Mammary epithelial cell (primary cell): ENCODE data around the gene ZDHHC4.

Experiments
- EZH2 ChIP-seq: IDR thresholded peaks from 2 replicates; pipeline ENCODE4 v1.6.1; 2012; ENCODE audit warnings: low read length, inconsistent platforms, borderline replicate concordance
- TF ChIP-seq, protein P1 (sequence below), 2 donors: IDR thresholded peaks in 1 of 2; conservative IDR thresholded peaks in 1 of 2; 2 replicates each; pipeline ENCODE4 v1.5.1; 2011 to 2012; ENCODE audit warnings: inconsistent platforms in 2 of 2, low read length in 2 of 2, mild to moderate bottlenecking in 2 of 2, control low read depth in 1 of 2, low read depth in 1 of 2; ENCODE audit not compliant: insufficient read depth in 1 of 2; ENCODE audit errors: extremely low read depth in 1 of 2

DNA sequence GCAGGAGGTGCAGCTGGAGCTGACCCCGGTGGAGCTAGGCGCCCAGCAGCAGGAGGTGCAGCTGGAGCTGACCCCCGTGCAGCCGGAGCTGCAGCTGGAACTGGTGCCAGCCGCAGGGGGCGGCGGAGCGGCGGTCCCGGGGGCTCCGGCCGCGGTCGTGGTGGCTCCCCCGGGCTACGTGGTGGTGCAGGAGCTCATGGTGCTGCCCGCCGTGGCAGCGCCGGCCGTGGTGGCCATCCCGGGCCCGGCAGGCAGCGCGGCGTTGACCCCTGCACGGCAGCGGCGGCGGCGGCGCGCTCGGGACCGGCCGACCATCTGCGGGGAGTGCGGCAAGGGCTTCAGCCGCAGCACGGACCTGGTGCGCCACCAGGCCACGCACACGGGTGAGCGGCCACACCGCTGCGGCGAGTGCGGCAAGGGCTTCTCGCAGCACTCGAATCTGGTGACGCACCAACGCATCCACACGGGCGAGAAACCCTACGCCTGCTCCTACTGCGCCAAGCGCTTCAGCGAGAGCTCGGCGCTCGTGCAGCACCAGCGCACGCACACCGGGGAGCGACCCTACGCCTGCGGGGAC, 45.0 kb downstream of the ZDHHC4 start:
- TF ChIP-seq, protein P1, sequence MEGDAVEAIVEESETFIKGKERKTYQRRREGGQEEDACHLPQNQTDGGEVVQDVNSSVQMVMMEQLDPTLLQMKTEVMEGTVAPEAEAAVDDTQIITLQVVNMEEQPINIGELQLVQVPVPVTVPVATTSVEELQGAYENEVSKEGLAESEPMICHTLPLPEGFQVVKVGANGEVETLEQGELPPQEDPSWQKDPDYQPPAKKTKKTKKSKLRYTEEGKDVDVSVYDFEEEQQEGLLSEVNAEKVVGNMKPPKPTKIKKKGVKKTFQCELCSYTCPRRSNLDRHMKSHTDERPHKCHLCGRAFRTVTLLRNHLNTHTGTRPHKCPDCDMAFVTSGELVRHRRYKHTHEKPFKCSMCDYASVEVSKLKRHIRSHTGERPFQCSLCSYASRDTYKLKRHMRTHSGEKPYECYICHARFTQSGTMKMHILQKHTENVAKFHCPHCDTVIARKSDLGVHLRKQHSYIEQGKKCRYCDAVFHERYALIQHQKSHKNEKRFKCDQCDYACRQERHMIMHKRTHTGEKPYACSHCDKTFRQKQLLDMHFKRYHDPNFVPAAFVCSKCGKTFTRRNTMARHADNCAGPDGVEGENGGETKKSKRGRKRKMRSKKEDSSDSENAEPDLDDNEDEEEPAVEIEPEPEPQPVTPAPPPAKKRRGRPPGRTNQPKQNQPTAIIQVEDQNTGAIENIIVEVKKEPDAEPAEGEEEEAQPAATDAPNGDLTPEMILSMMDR (conservative IDR thresholded peaks at IDR 0.05 in 1 of 2, IDR thresholded peaks at IDR 0.05 in 1 of 2; ENCODE audit: extremely low read depth in 1 of 2, insufficient read depth in 1 of 2, low read depth in 1 of 2, low read length in 2 of 2): no peak
- TF ChIP-seq EZH2: no peak
